ENCODE results near the gene CDYL.

GRCh38 chr6:4806337-4806725, 30.1 kb downstream of the CDYL start:
- TF ChIP-seq CTCF (IDR thresholded peaks at IDR 0.05) (no peak), EZH2 (IDR thresholded peaks at IDR 0.05) (no peak)

Data from neural progenitor cell (in vitro differentiated cells).